ENCODE measurements around the gene GUCY1B1.

- TF ChIP-seq, protein P1, sequence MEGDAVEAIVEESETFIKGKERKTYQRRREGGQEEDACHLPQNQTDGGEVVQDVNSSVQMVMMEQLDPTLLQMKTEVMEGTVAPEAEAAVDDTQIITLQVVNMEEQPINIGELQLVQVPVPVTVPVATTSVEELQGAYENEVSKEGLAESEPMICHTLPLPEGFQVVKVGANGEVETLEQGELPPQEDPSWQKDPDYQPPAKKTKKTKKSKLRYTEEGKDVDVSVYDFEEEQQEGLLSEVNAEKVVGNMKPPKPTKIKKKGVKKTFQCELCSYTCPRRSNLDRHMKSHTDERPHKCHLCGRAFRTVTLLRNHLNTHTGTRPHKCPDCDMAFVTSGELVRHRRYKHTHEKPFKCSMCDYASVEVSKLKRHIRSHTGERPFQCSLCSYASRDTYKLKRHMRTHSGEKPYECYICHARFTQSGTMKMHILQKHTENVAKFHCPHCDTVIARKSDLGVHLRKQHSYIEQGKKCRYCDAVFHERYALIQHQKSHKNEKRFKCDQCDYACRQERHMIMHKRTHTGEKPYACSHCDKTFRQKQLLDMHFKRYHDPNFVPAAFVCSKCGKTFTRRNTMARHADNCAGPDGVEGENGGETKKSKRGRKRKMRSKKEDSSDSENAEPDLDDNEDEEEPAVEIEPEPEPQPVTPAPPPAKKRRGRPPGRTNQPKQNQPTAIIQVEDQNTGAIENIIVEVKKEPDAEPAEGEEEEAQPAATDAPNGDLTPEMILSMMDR (IDR thresholded peaks at IDR 0.05), result no peak
- TF ChIP-seq POLR2AphosphoS5 (IDR thresholded peaks at IDR 0.05), result no peak
- TF ChIP-seq POLR2A (IDR thresholded peaks at IDR 0.05), result no peak
Measured at GRCh38 chr4:155709918-155710317, 48.9 kb upstream of the GUCY1B1 start.
